Motor neuron (in vitro differentiated cells): ENCODE measurements around the gene ILKAP. TPM values are rescaled to one million over a fixed set of nuclear protein-coding genes. Genes with fewer than 3 reads are reported as not detected.
A peak's percentile ranks its signal among the peaks of the same experiment; 100 is the strongest.

Source experiments
- ATAC-seq, 8 experiments: fragments of 200-7000 bp; cut with Tn5 transposase; replicated peaks in 6 of 8; 2 replicates each; pipeline ENCODE4 v1.8.0; 2021; ENCODE audit warnings: mild to moderate bottlenecking in 8 of 8, moderate library complexity in 8 of 8
- H3K27ac ChIP-seq, 2 donors: fragments of 250-450 bp; sonication (Bioruptor Pico); 2 replicates each; pipeline ENCODE4 v1.9.0; 2021; ENCODE audit warnings: antibody characterized with exemption in 2 of 2, mild to moderate bottlenecking in 2 of 2, moderate library complexity in 1 of 2
- H3K4me1 ChIP-seq, 2 donors: fragments of 250-450 bp; sonication (Bioruptor Pico); replicated peaks in 1 of 2; 2 replicates each; pipeline ENCODE4 v1.6.1; 2021; ENCODE audit warnings: antibody characterized with exemption in 2 of 2, mild to moderate bottlenecking in 2 of 2, moderate library complexity in 1 of 2
- H3K4me3 ChIP-seq, 5 donors: fragments of 250-450 bp; sonication (Bioruptor Pico); 2 replicates each; pipeline ENCODE4 v1.9.0; 2021; ENCODE audit warnings: antibody characterized with exemption in 5 of 5, mild to moderate bottlenecking in 5 of 5, moderate library complexity in 4 of 5
- WGBS, 10 experiments: fragments of 450-650 bp; shearing (Covaris generic); methylation state at CpG; one replicate each; pipeline ENCODE4 v1.0.0; 2022; 5-methylcytosine and 5-hydroxymethylcytosine counted together
- in situ Hi-C, 9 experiments: fragments of 400-800 bp; cut with MboI; loops; one replicate each; pipeline ENCODE4 v1.15.0; 2021; ENCODE audit warnings: low sequenced_read_pairs in 9 of 9, low pct_unique_long_range_greater_than_20kb in 2 of 9; ENCODE audit not compliant: unreplicated experiment in 9 of 9
- total RNA-seq, 8 experiments: library from RNA; unstranded; fragments of 300-600 nt; gene quantifications; 2 replicates each; pipeline versions ENCODE4 v1.2.3 to v1.2.4, GENCODE V29; 2022

Gene ILKAP
- total RNA-seq, 8 experiments from 2014 or later = 18.7 to 41.7 (median 23.5) TPM

GRCh38 chr2:238216651-238217184 is 13.2 kb upstream of the ILKAP start:
- 67 to 80% (median 67%) methylated on average over 1 of the region's 2 CpGs; no CpG with 5 or more reads in 7 of the 10 experiments for WGBS, 10 experiments
- Histone ChIP-seq H3K4me3 (no peak overlapping the region), H3K4me1 (peaks cover 5 to 6% of the 10 kb centered on the region in 2 donors), H3K27ac (no peak overlapping the region)
- ATAC-seq = peak in 4 of 8 experiments; percentile 40 to 53 (median 46)
- in situ Hi-C loops = no loop called here

- Histone ChIP-seq H3K27ac (no peak overlapping the region), H3K4me3 (no peak overlapping the region), H3K4me1 (peaks cover 2 to 4% of the 10 kb centered on the region in 2 donors)
- ATAC-seq = no peak
- in situ Hi-C loops = no loop called here
- WGBS, 10 experiments = 44 to 100% (median 90%) methylated on average over 1 to 7 of the region's 7 CpGs
Measured at GRCh38 chr2:238207006-238207405, 3.5 kb upstream of the ILKAP start.

- in situ Hi-C loops = no loop called here
- ATAC-seq = peak in 1 of 8 experiments; percentile 4
- Histone ChIP-seq H3K4me3 (peak overlapping the region; percentile 75 to 93 (median 89)), H3K27ac (peak overlapping the region; percentile 19 to 50), H3K4me1 (peaks cover 12 to 13% of the 10 kb centered on the region in 2 donors)
- WGBS, 10 experiments = 55 to 83% (median 80%) methylated on average over 3 to 13 of the region's 18 CpGs; no CpG with 5 or more reads in 1 of the 10 experiments
Measured at GRCh38 chr2:238203973-238204683, 633 bp upstream of the ILKAP start.

DNA sequence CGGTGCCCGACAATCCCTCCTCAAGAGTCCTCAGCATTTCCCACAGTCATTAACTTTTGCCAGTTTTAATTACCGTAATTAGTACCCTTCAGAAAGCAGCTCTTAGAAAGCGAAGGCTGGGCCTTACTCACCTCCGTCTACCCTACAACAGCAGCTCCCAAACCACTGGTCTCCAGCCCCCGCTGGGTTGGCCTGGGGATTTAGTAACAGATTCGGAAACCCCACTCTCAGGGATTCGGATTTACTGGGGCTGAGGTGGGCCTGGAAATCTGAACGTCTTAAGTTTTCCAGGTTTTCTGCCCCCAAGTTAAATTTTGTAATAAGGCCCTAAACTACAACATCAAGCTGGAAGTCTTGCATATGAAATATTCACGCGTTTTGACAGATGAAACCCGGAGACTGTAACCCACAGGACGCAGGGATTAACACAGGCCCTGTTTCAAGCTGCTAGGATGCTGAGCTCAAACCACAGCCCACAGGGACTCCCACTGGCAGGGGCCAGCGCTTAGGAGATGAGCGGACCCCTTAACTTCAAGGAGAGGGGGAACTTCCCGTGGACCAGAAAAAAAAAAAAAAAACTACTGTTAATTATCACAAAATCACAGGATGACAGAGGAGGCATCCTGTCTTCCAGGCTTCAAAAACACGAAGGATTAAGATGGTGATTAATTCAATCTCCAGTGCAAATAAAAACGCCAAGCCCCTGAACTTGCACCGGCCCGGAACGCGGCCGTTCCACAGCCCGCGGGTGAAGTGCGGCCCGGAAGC is 985 bp downstream of the ILKAP start:
- Histone ChIP-seq H3K27ac (peak overlapping the region; percentile 89 to 90), H3K4me3 (peak overlapping the region; percentile 75 to 93 (median 89)), H3K4me1 (peaks cover 12 to 13% of the 10 kb centered on the region in 2 donors)
- 0 to 8% (median 4%) methylated on average over 3 to 12 of the region's 27 CpGs; no CpG with 5 or more reads in 2 of the 10 experiments for WGBS, 10 experiments
- ATAC-seq = peak in 1 of 8 experiments; percentile 2
- in situ Hi-C loops = no loop called here

- no peak overlapping the region for H3K4me3 ChIP-seq
- no peak overlapping the region for H3K27ac ChIP-seq
- WGBS, 10 experiments = 86 to 100% (median 92%) methylated on average over 1 to 2 of the region's 2 CpGs; no CpG with 5 or more reads in 5 of the 10 experiments
- no peak for ATAC-seq
- in situ Hi-C loops = no loop called here
- no peaks in the 10 kb centered on the region for H3K4me1 ChIP-seq
Measured at GRCh38 chr2:238190445-238190844, 13.1 kb downstream of the ILKAP start.

GRCh38 chr2:238187618-238188548 is 15.6 kb downstream of the ILKAP start:
- H3K4me3 ChIP-seq = no peak overlapping the region
- no peaks in the 10 kb centered on the region for H3K4me1 ChIP-seq
- WGBS, 10 experiments = 87 to 100% (median 93%) methylated on average over 2 to 17 of the region's 17 CpGs; no CpG with 5 or more reads in 1 of the 10 experiments
- in situ Hi-C loops = no loop called here
- no peak overlapping the region for H3K27ac ChIP-seq
- peak in 5 of 8 experiments; percentile 14 to 54 (median 47) for ATAC-seq

- Histone ChIP-seq H3K4me3 (no peak overlapping the region), H3K4me1 (no peaks in the 10 kb centered on the region), H3K27ac (no peak overlapping the region)
- in situ Hi-C loops = no loop called here
- ATAC-seq = no peak
- 63 to 100% (median 93%) methylated on average over 1 to 4 of the region's 4 CpGs; no CpG with 5 or more reads in 1 of the 10 experiments for WGBS, 10 experiments
Measured at GRCh38 chr2:238183821-238184220, 19.7 kb downstream of the ILKAP start.

GRCh38 chr2:238182362-238182761 is 21.1 kb downstream of the ILKAP start:
- no peaks in the 10 kb centered on the region for H3K4me1 ChIP-seq
- no peak overlapping the region for H3K27ac ChIP-seq
- ATAC-seq = no peak
- no peak overlapping the region for H3K4me3 ChIP-seq
- 57 to 100% (median 100%) methylated on average over 1 to 3 of the region's 6 CpGs; no CpG with 5 or more reads in 4 of the 10 experiments for WGBS, 10 experiments
- in situ Hi-C loops = no loop called here

DNA sequence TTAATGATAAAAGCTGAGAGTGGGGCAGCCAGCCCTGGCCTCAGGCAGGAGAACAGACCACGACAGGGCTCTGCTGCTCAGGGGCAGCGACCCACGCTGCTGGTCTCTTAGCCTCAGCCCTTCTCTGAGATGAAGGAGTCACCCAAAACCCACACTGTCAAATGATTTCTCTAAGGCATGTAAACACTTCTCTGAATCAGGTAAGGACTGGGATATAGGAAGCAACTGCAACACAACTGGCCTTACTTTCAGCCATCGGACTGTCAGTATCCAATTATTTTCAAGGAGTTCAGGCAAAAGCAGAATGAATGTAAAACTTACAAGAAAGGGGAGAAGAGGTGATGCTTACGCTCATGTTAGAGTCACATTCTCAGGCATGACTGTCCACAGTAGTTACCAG is 22.9 kb downstream of the ILKAP start:
- WGBS, 10 experiments = 80 to 100% (median 100%) methylated on average over 1 to 4 of the region's 5 CpGs; no CpG with 5 or more reads in 2 of the 10 experiments
- Histone ChIP-seq H3K27ac (no peak overlapping the region), H3K4me1 (no peaks in the 10 kb centered on the region), H3K4me3 (no peak overlapping the region)
- no peak for ATAC-seq
- in situ Hi-C loops = no loop called here

DNA sequence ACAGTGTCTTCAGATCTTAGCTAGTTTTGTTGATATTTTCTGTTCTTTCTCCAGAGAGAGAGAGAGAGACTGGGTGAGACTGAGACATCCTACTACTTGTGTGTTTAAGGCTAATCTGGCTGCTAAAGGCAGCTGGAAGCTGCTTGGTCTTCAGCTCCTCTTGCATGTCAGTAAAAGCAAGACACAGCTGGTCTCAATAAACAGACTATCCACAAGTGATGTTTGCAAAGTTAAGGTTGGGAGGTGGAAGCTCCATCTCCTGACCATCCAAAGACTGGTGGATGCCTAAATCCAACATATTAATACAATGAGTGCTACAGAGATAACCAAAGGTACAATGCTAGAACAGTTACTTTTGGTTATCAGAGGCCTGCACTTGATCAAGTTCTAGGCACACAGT is 26.9 kb downstream of the ILKAP start:
- ATAC-seq = no peak
- H3K27ac ChIP-seq = no peak overlapping the region
- in situ Hi-C loops = no loop called here
- H3K4me1 ChIP-seq = no peaks in the 10 kb centered on the region
- H3K4me3 ChIP-seq = no peak overlapping the region

GRCh38 chr2:238174701-238175100 is 28.8 kb downstream of the ILKAP start:
- WGBS, 10 experiments = 81 to 100% (median 94%) methylated on average over 1 to 3 of the region's 3 CpGs; no CpG with 5 or more reads in 6 of the 10 experiments
- in situ Hi-C loops = no loop called here
- H3K27ac ChIP-seq = no peak overlapping the region
- H3K4me3 ChIP-seq = no peak overlapping the region
- no peaks in the 10 kb centered on the region for H3K4me1 ChIP-seq
- no peak for ATAC-seq

GRCh38 chr2:238174291-238174690 is 29.2 kb downstream of the ILKAP start:
- no peak overlapping the region for H3K4me3 ChIP-seq
- in situ Hi-C loops = no loop called here
- no peak for ATAC-seq
- WGBS, 10 experiments = 95 to 100% (median 98%) methylated on average over 1 to 7 of the region's 8 CpGs; no CpG with 5 or more reads in 6 of the 10 experiments
- H3K27ac ChIP-seq = no peak overlapping the region
- H3K4me1 ChIP-seq = no peaks in the 10 kb centered on the region
